Measurements from ENCODE around the gene C4orf50. TPM values are rescaled to one million over a fixed set of nuclear protein-coding genes. Genes with fewer than 3 reads are reported as not detected.

The C4orf50 gene
- total RNA-seq, 1 donor from 2014 or later = 0.49 TPM

- intact Hi-C loops (cut with DNase I) = no loop called here
- no peak for DNase-seq (ENCODE audit: extremely low spot score in 2 of 2)
- no peaks in the 10 kb centered on the region for H3K36me3 ChIP-seq
- H3K4me3 ChIP-seq = no peak overlapping the region
- H3K9me3 ChIP-seq = no peaks in the 10 kb centered on the region
- no peak overlapping the region for H3K27ac ChIP-seq
- TF ChIP-seq POLR2A (IDR thresholded peaks at IDR 0.05) = no peak
- no peak for TF ChIP-seq POLR2AphosphoS5 (IDR thresholded peaks at IDR 0.05; ENCODE audit: insufficient read depth in 1 of 2, low read depth in 1 of 2)
- TF ChIP-seq CTCF (IDR thresholded peaks at IDR 0.05) = no peak
- H3K27me3 ChIP-seq = no peaks in the 10 kb centered on the region
- H3K4me1 ChIP-seq = no peaks in the 10 kb centered on the region
Observed at GRCh38 chr4:6024313-6024960, 6.2 kb upstream of the C4orf50 start.

DNA sequence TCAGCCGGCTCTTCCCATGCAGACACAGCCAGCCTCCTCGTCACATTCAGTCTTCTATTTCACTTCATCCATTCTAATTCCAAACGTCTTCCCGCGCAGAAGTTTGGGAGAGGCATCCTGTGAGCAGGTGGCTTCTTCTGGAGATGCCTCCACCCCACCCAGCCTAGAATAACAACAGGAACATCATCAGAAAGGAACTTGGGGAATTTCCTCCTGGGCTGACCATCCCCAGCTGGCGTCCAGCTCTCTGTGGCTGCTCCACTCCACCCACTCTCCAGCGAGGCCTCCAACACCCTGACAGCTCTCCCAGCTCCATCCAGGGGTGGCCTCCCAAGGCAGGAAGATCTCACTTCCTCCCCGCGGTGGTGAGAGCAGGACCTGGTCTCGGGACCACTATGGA, 5.5 kb upstream of the C4orf50 start:
- Histone ChIP-seq H3K27me3 (no peaks in the 10 kb centered on the region), H3K9me3 (no peaks in the 10 kb centered on the region), H3K27ac (no peak overlapping the region), H3K4me3 (no peak overlapping the region), H3K36me3 (no peaks in the 10 kb centered on the region), H3K4me1 (no peaks in the 10 kb centered on the region)
- DNase-seq (ENCODE audit: extremely low spot score in 2 of 2) = no peak
- no peak for TF ChIP-seq POLR2A (IDR thresholded peaks at IDR 0.05)
- no peak for TF ChIP-seq CTCF (IDR thresholded peaks at IDR 0.05)
- no peak for TF ChIP-seq POLR2AphosphoS5 (IDR thresholded peaks at IDR 0.05; ENCODE audit: insufficient read depth in 1 of 2, low read depth in 1 of 2)
- intact Hi-C loops (cut with DNase I) = no loop called here

DNA sequence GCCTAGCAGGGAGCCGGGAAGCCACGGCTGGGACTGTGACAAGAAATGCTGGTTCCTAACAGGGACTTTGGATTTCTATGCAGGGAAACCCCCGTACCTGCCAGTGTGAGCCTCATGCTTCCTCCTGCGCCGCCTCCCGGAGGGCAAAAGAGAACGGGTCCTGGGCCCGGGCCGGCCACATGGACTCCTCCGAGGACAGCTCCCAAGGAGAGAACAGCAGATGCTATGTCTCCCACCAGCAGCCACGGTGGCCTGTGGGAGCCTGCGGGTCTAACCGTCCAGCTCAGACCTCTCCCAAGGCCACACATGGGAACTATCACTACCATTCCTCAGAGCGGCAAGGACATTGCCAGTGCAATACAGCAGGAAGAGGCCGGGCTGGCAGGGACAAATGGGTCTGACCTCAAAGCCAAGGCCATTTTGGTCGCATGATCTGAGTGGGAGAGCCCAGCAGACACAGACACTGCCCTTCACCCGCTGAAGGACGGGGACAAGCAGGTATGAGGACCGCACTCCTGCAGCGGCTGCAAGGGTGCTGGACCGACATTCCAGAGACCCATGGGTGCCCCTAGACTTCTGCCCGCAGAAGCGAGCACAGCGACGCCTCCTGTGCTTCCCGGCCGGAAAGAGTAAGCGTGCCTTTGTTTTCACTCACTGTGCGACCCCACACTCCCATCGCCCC, 4.5 kb upstream of the C4orf50 start:
- Histone ChIP-seq H3K4me3 (no peak overlapping the region), H3K27ac (no peak overlapping the region), H3K4me1 (no peaks in the 10 kb centered on the region), H3K36me3 (no peaks in the 10 kb centered on the region), H3K9me3 (no peaks in the 10 kb centered on the region), H3K27me3 (no peaks in the 10 kb centered on the region)
- no peak for DNase-seq (ENCODE audit: extremely low spot score in 2 of 2)
- intact Hi-C loops (cut with DNase I) = no loop called here
- no peak for TF ChIP-seq CTCF (IDR thresholded peaks at IDR 0.05)

- Histone ChIP-seq H3K36me3 (no peaks in the 10 kb centered on the region), H3K4me3 (no peak overlapping the region), H3K27me3 (no peaks in the 10 kb centered on the region), H3K4me1 (no peaks in the 10 kb centered on the region), H3K27ac (no peak overlapping the region), H3K9me3 (no peaks in the 10 kb centered on the region)
- TF ChIP-seq POLR2AphosphoS5 (IDR thresholded peaks at IDR 0.05; ENCODE audit: insufficient read depth in 1 of 2, low read depth in 1 of 2) = no peak
- no peak for TF ChIP-seq POLR2A (IDR thresholded peaks at IDR 0.05)
- TF ChIP-seq CTCF (IDR thresholded peaks at IDR 0.05) = no peak
- intact Hi-C loops (cut with DNase I) = no loop called here
- no peak for DNase-seq (ENCODE audit: extremely low spot score in 2 of 2)
Observed at GRCh38 chr4:6021831-6022606, 3.8 kb upstream of the C4orf50 start.

DNA sequence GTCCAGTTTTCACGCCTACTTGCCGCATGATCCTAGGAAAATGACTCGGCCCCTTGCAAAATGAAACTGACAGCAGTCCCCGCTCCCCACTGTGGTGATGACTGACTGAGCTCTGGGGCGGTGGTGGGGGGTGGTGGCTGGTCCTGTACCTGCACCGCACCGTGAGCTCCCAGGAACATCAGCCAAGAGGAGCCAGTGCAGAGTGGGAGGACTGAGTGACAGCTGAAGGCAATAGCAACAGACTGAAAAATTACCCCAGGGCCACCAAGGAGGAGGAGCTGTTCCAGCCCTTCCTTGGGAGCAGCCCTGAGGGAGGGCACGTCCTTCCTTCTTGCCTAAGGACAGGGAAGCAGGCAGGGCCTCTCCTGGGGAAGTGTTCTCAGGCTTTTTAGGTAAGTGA, 2.4 kb upstream of the C4orf50 start:
- Histone ChIP-seq H3K4me3 (no peak overlapping the region), H3K9me3 (no peaks in the 10 kb centered on the region), H3K27ac (no peak overlapping the region), H3K4me1 (no peaks in the 10 kb centered on the region), H3K27me3 (no peaks in the 10 kb centered on the region), H3K36me3 (no peaks in the 10 kb centered on the region)
- TF ChIP-seq POLR2A (IDR thresholded peaks at IDR 0.05) (no peak), CTCF (IDR thresholded peaks at IDR 0.05) (no peak), POLR2AphosphoS5 (IDR thresholded peaks at IDR 0.05; ENCODE audit: insufficient read depth in 1 of 2, low read depth in 1 of 2) (no peak)
- intact Hi-C loops (cut with DNase I) = no loop called here
- DNase-seq (ENCODE audit: extremely low spot score in 2 of 2) = no peak

Data from vagina (tissue), 2 donors.